ENCODE data around the gene SYNE3. TPM values are rescaled to one million over a fixed set of nuclear protein-coding genes. Genes with fewer than 3 reads are reported as not detected.

SYNE3 gene
- total RNA-seq, 1 experiment from 2014 or later, result 6.2 TPM

DNA sequence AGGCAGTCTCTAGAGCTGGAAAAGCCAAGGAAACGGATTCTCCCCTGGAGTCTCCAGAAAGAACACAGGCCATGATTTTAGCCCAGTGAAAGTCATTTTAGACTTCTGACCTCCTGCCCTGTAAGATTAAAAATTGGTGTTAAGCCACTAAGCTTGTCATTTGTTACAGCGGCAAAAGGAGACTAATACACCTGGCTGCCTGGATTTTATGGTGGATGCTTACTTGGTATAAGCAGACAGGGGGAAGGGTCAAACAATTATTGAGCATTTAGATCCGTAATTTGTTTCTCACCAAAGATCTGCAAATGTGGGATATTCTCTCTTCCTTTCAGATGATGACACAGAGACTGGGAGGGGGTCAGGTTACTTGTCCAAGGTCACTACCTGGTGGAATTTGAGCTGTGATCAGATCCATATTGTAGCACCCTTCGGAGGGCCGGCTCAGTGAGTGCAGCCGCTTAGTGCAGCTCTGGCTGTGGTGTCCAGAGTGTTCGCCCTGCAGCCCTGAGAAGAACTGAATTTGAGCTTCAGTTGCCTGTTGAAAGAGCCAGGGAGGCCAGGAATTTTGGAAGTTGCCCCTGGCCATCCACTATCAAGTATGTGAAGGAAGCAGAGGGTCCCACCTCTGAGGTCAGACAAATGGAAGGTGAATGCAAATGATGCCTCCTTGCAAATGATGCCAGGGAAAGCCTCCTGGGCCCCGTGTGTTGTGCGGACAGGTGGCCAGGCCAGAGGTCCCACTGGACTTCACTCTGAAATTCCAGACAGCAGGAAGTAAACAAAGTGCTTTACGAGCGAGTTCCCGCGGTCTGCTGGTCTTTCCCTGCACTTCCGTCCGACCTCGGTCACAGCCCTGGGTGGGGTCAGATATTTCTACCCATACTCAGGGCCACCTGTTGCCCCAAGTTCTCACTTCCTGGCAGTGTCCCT is 33.5 kb upstream of the SYNE3 start:
- Histone ChIP-seq H3K36me3 (ENCODE audit: control insufficient read depth, insufficient read depth, low read length) (no peaks in the 10 kb centered on the region), H3K4me1 (ENCODE audit: control insufficient read depth, insufficient read depth, low read length) (peaks cover 28% of the 10 kb centered on the region), H3K9me3 (ENCODE audit: control insufficient read depth, insufficient read depth, low read depth, low read length) (no peaks in the 10 kb centered on the region), H3K27me3 (ENCODE audit: control insufficient read depth, insufficient read depth, low read length) (no peaks in the 10 kb centered on the region), H3K27ac (ENCODE audit: low read length) (no peak overlapping the region), H3K4me3 (ENCODE audit: low read depth in 2 of 2, low read length in 2 of 2) (no peak overlapping the region)
- in situ Hi-C loops (cut with HindIII; ENCODE audit: low pct_unique_long_range_greater_than_20kb, low sequenced_read_pairs) (no loop called here), intact Hi-C loops (cut with micrococcal nuclease; ENCODE audit: unreplicated experiment) (no loop called here)
- TF ChIP-seq, protein P1, sequence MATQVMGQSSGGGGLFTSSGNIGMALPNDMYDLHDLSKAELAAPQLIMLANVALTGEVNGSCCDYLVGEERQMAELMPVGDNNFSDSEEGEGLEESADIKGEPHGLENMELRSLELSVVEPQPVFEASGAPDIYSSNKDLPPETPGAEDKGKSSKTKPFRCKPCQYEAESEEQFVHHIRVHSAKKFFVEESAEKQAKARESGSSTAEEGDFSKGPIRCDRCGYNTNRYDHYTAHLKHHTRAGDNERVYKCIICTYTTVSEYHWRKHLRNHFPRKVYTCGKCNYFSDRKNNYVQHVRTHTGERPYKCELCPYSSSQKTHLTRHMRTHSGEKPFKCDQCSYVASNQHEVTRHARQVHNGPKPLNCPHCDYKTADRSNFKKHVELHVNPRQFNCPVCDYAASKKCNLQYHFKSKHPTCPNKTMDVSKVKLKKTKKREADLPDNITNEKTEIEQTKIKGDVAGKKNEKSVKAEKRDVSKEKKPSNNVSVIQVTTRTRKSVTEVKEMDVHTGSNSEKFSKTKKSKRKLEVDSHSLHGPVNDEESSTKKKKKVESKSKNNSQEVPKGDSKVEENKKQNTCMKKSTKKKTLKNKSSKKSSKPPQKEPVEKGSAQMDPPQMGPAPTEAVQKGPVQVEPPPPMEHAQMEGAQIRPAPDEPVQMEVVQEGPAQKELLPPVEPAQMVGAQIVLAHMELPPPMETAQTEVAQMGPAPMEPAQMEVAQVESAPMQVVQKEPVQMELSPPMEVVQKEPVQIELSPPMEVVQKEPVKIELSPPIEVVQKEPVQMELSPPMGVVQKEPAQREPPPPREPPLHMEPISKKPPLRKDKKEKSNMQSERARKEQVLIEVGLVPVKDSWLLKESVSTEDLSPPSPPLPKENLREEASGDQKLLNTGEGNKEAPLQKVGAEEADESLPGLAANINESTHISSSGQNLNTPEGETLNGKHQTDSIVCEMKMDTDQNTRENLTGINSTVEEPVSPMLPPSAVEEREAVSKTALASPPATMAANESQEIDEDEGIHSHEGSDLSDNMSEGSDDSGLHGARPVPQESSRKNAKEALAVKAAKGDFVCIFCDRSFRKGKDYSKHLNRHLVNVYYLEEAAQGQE (IDR thresholded peaks at IDR 0.05; ENCODE audit: insufficient read depth in 1 of 2, low read depth in 2 of 2, low read length in 1 of 2), result no peak
- no peak for TF ChIP-seq TCF7L2 (IDR thresholded peaks at IDR 0.05; ENCODE audit: low read depth, low read length)
- TF ChIP-seq, protein P2, sequence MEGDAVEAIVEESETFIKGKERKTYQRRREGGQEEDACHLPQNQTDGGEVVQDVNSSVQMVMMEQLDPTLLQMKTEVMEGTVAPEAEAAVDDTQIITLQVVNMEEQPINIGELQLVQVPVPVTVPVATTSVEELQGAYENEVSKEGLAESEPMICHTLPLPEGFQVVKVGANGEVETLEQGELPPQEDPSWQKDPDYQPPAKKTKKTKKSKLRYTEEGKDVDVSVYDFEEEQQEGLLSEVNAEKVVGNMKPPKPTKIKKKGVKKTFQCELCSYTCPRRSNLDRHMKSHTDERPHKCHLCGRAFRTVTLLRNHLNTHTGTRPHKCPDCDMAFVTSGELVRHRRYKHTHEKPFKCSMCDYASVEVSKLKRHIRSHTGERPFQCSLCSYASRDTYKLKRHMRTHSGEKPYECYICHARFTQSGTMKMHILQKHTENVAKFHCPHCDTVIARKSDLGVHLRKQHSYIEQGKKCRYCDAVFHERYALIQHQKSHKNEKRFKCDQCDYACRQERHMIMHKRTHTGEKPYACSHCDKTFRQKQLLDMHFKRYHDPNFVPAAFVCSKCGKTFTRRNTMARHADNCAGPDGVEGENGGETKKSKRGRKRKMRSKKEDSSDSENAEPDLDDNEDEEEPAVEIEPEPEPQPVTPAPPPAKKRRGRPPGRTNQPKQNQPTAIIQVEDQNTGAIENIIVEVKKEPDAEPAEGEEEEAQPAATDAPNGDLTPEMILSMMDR (IDR thresholded peaks at IDR 0.05), result no peak
- TF ChIP-seq POLR2AphosphoS5 (IDR thresholded peaks at IDR 0.05; ENCODE audit: low read depth, low read length), result no peak
- TF ChIP-seq SIN3A (IDR thresholded peaks at IDR 0.05; ENCODE audit: borderline replicate concordance, insufficient read depth, low read depth, low read length), result no peak
- ChIA-PET POLR2A (no interaction called here), CTCF (no interaction called here)
- ATAC-seq (0 out of 2 replicates have a peak, but pooled peaks have one; percentile 43), DNase-seq (ENCODE audit: low read depth, low spot score) (no peak)
- BruUV-seq (replicated peaks), result no TSS peak

DNA sequence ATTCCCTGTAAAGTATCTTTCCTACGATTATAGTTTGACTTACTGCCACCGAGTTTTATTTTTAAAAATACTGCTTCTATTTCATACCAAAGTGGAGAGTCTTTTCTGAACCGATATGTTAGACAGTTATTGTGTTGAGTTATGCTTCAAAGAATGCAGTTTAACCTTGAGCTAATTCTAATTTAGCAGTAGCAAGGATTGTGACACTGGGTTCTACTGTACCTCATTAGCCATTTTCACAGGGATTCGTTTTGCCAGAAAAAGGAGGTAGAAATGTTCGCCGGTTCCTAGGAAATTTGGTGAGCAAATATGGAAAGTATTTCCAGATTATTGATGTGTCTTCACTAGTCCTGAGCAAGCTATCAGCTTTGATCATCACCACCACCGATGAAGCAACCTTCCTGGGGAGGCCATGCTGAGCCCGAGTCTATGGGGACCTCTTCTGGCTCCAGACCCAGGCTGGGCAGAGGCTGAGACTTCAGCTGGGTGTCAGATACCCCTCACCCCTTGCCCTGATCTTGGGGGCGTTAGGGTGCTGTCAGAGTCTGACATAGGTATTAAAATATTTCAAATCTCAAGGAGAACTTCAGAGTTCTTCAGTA is 32.0 kb upstream of the SYNE3 start:
- H3K36me3 ChIP-seq (ENCODE audit: control insufficient read depth, insufficient read depth, low read length), result no peaks in the 10 kb centered on the region
- ATAC-seq (no peak), DNase-seq (ENCODE audit: low read depth, low spot score) (no peak)
- TF ChIP-seq TCF7L2 (IDR thresholded peaks at IDR 0.05; ENCODE audit: low read depth, low read length) (no peak), SIN3A (IDR thresholded peaks at IDR 0.05; ENCODE audit: borderline replicate concordance, insufficient read depth, low read depth, low read length) (no peak), POLR2AphosphoS5 (IDR thresholded peaks at IDR 0.05; ENCODE audit: low read depth, low read length) (no peak)
- TF ChIP-seq, protein P2 (IDR thresholded peaks at IDR 0.05), result no peak
- TF ChIP-seq, protein P1 (IDR thresholded peaks at IDR 0.05; ENCODE audit: insufficient read depth in 1 of 2, low read depth in 2 of 2, low read length in 1 of 2), result no peak
- intact Hi-C loops (cut with micrococcal nuclease; ENCODE audit: unreplicated experiment), result no loop called here
- no peaks in the 10 kb centered on the region for H3K27me3 ChIP-seq (ENCODE audit: control insufficient read depth, insufficient read depth, low read length)
- ChIA-PET CTCF (no interaction called here), POLR2A (no interaction called here)
- H3K27ac ChIP-seq (ENCODE audit: low read length), result no peak overlapping the region
- peaks cover 28% of the 10 kb centered on the region for H3K4me1 ChIP-seq (ENCODE audit: control insufficient read depth, insufficient read depth, low read length)
- H3K4me3 ChIP-seq (ENCODE audit: low read depth in 2 of 2, low read length in 2 of 2), result no peak overlapping the region
- no peaks in the 10 kb centered on the region for H3K9me3 ChIP-seq (ENCODE audit: control insufficient read depth, insufficient read depth, low read depth, low read length)
- BruUV-seq (replicated peaks), result no TSS peak
- in situ Hi-C loops (cut with HindIII; ENCODE audit: low pct_unique_long_range_greater_than_20kb, low sequenced_read_pairs), result no loop called here
